ENCODE results near the gene PEX11A.

Gene PEX11A

GRCh38 chr15:89674526-89674925 lies 16.0 kb downstream of the PEX11A start:
- DNase-seq = no peak

- DNase-seq = no peak
Measured at GRCh38 chr15:89673165-89673512, 17.4 kb downstream of the PEX11A start.

DNA sequence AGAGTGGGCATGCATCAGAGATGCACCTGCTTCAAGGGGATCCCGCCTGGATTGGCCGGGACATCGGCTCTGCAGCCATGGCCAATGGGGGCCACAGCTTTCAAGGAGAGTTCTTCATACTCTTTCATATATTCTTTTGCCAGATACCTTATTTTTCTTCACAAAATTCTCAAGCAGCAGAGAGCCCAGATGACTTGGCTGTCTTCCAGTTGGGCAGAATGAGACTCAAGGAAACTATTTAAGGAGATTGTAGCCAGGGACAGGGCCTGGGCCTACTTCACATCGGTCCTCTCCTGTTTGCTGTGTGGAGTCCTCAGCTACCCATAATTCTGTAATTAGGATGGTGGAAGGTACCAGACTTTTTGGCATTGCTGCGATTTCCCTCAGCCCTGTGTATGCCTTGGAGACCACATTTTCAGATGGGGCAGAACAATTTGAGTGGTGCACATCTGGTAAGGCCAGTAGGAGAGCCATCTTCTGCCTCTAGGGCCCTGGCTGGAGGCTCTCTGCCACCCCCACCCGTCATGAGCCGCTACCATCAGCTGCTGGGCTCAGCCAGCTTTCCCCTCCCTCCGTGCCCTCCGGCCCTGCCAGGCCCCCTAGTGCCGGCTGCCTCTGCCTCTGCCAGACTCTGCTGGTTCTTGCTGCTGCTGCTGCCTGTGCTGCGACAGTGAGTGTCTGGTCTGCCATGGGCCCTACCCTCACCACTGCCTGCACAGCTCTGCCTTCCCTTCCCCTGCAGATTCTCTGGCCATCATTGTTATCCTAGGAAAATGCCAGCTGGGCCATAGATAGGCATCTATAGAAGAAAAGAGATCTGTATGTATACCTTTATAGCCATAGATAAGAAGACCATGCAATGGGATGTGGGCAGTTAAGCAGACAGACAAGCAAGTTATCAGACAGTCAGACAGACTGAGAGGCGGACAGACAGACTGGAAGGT lies 18.1 kb downstream of the PEX11A start:
- no peak for DNase-seq

GRCh38 chr15:89671687-89672086 lies 18.9 kb downstream of the PEX11A start:
- DNase-seq = no peak

DNA sequence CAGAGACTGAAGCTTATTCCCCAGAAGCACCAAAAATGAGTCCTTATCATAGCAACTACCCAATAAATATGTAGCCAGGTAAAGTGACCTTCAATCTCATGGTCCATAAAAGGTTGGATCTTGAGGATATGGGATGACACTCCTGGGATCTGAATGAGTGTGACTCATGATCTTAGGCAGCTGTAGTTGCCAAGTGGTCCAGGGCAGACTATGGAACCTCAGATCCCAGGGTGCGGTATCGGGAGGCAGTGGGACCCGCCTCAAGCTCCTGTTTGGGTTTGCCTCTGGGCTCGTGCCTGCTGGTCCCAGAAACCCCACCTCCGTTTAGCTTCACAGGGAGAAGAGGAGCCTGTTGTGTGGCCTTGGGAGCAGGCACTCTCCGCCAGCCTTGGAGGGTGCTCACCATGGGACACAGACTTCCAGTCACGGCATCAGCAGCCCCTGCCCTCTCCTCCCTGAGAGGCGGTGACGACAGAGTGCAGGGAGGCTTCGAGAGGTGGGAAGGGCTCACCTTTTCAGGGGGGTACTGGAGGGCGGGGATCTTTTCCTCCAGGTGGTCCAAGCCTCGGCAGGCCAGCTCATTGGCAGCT lies 19.5 kb downstream of the PEX11A start:
- DNase-seq = no peak

DNA sequence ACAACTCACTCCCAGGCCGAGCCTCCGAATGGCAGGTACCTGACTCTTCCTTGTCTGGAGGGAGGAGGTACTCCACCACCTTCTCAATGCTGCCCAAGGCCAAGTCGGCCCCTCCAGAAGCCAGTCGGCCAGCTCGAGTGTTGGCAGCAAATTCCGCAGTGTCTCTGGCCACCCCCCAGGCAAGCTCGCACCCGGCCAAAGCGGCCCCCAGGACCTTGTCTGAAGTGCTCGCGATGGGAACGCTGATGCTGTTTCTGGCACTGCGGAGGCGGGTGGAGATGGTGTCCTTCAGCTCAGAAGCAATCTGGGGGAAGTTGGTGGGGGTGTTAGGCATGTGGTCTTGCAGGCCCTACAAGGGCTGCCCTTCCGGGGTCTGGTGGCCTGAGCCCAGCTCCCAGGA lies 20.6 kb downstream of the PEX11A start:
- no peak for DNase-seq

DNA sequence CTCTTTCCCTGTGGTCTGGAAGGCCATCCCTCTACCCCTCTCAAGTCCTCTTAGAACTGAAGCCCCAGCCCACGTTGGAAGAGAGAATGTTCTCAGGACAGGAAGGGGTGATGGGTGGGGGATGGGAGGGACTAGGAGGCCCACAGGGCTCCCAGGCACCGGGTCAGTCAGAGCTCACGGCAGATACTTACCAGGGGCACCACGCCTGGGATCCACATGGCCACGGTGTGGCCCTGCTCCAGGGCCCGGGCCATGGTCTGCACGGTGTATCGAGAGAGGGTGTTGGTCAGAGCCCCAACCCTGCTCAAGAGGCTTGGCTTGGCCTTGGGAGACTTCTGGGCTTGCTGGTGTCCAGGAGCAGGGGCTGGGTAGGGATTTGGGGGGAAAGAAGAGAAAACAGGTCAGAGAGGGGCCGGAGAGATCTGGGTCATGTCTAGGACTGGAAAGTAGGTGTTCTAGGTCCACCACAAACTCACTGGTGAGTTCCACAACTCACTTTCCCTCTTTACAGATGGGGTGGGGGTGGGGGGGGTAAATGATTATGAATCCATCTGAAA lies 21.2 kb downstream of the PEX11A start:
- no peak for DNase-seq

DNA sequence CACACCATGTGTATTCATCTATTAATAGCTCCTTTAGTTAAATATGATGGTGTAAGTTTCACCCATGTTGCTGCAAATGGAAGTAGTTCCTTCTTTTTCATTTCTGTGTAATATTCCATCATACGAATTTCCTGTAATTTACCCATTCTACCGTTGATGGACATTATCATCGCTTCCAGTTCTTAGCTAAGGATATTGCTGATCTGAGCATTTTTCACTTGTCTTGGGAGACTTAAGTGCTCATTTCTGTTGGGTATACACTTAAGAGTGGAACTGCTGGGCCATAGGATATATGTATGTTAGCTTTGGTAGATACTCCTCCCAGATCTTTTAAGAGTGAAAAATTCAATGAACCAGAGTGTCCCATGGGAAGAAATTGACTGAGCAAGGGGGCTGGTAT lies 22.4 kb downstream of the PEX11A start:
- no peak for DNase-seq

DNA sequence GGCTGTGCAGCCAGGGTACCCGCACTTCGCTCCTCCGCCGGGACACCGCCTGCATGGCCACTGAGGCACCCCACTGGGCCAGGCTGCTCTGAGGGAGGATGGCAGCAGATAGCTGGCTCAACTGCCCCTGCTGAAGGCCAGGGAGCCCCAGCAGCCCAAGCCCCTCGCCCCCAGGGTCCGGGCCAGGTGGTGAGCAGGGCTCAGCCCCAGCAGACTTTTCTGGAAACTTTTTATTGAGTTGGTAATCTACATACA lies 22.9 kb downstream of the PEX11A start:
- DNase-seq = no peak

DNA sequence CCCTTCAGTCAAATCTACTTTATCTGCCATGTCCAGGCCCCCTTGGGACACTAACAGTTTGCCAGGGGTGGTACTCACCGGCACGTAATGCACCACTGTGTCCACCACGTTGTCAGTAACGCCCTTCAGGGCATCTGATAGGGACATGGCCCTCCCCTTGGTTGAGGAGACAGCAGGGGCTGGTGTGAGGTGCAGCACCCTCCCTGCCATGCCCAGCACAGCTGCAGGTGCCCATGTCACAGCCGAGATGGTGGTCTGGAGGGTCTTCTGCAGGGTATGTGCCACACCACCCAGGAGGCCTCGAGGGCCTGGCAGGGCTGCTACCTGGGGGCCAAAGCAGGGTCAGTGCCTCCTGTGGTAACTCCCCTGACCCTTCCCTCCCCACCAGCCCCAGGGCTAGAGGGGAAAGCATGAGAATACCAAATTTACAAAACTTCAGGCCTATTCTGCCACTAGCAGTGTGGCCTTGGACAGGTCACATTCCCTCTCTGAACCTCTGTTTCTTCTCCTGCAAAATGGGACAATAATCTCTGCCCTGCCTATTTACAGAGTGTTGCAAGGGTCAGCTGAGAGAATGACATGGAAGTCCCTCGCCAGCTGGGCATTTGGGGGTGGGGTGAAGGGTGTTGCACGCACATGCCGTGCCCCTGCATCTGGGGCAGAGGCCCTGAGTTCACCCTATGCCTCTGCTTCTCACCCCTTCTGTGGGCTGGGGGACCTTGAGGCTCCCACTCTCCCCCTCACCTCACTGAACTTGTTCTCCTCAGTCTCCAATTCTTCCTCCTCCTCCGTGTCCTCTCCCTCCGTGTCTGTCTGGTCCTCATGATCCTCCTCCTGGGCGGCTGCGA lies 23.5 kb downstream of the PEX11A start:
- no peak for DNase-seq

GRCh38 chr15:89666184-89666857 lies 24.2 kb downstream of the PEX11A start:
- DNase-seq = no peak

DNA sequence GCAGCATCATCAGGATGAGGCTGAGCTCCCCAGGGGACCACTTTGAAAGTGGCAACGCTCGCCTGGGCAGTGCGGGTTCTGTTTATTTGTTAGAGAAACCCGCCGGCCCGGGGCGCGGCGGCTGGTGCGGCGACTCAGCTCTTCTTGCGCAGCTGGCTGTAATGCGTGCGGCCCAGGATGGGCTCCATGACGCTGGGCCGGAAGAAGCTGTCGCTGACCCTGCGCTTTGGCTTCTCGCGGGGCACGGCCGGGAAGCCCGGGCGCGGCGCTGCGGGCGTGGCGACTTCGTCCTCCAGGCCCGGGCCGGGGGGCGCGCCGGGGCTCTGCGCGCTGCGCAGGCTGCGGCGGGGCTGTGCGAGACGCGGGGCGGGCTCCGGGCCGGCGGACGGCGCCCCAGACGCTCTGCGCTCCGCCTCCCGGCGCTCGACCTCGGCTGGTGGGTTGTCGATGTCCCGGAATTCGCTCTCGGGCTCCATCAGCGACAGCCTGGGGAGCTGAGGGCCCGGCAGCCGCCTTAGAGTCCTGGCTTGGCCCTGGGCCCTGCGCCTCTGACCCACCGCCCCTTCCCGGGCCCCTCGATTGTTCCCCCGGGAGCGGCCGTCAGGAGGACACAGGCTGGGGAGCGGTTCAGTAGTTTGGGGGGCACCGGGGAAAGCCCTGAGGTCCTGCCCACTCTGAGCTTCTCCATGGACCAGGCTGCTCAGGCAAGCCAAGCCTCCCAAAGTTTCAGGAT lies 24.9 kb downstream of the PEX11A start:
- no peak for DNase-seq

- DNase-seq = no peak
Measured at GRCh38 chr15:89664441-89665350, 25.9 kb downstream of the PEX11A start.

DNA sequence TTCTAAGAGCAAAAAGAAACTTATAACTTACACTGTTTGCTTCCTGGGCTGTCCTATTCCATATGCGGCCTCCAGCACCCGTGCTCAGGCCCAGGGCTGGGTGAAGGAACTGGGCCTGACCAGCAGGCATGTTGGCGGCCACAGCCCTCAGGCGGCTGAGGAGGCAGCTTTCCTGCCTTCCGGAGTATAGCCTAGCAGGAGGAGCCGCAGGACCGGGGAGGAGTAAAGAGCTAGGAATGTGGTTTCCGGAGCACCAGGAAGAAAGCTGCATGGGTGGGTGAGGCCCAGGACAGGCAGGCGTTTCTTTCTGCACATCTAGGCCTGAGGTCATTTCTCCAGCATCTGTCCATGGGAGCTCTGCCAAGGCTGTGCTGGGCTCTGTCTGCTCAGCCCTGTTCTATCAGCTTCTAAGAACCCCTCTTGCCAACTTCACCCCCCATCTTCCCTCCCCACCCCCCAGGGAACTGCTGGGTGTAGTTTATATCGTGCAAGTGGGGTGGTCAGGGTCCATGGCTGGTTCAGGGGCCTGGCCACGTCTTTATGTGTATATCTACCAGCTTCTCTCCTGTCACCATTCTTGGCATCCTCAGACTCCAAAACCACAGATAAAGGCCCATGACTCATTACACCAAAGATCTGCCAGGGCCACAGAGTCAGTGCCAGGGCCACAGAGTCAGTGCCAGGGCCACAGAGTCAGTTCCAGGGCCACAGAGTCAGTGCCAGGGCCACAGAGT lies 27.5 kb downstream of the PEX11A start:
- no peak for DNase-seq

DNA sequence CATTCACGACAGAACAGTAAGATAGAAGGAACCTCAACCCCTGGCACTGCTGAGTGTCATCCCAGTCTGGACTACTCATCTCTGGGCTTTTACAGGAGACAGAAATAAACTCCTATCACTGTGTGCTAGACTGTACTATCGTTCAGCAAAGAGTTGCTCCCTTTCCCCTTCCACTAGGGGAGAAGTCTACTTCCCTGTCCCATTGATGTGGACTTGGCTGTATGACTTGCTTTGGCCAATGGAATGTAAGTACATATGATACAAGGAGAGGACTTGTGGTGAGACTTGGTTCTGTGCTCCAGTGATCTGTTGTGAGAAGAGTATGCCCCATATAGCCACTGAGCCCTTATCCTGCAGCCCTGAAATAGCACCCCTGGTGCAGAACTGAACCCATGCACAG lies 30.0 kb downstream of the PEX11A start:
- DNase-seq = no peak

- DNase-seq = no peak
Measured at GRCh38 chr15:89659295-89659694, 31.3 kb downstream of the PEX11A start.

GRCh38 chr15:89657686-89658200 lies 32.8 kb downstream of the PEX11A start:
- DNase-seq = no peak

- DNase-seq = no peak
Measured at GRCh38 chr15:89656116-89656815, 34.3 kb downstream of the PEX11A start.
